ENCODE measurements around the gene SEL1L3.

The SEL1L3 gene

DNA sequence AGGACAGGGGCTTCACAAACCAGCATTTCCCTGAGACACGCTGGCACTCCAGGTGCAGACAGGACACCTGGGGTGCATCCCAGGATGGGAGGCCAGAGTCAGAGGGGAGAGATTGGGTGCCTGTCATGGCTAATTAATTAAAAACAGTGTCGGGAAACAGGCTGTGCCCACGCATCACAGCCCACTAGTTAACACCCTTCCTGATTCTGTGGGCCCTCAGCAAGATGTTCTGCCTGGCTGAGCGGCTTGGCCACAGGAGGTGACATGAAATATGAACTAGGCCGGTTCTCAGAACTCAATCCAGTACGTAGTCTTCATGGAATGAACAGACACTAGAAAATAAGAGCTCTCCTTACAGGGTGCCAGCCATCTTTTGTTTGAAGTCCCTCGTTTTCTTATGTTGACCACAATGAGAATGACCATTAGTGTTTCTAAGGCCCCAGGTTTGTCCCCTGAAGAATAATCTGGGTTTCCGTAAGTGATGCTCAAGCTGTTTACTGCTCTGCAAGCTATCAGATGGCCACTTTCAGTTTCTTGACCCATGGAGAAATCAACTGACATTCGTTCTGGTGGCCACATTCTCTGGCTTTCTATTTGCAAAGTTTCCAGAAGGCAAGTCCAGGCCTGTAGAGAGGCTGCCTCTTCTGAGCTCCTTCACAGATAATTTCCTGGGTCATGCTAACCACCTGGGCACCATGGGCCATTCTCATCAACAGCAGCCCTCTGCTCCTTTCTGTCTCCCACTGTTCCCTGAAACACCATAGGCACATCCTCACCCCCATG is 134.9 kb downstream of the SEL1L3 start:
- TF ChIP-seq, protein P1, sequence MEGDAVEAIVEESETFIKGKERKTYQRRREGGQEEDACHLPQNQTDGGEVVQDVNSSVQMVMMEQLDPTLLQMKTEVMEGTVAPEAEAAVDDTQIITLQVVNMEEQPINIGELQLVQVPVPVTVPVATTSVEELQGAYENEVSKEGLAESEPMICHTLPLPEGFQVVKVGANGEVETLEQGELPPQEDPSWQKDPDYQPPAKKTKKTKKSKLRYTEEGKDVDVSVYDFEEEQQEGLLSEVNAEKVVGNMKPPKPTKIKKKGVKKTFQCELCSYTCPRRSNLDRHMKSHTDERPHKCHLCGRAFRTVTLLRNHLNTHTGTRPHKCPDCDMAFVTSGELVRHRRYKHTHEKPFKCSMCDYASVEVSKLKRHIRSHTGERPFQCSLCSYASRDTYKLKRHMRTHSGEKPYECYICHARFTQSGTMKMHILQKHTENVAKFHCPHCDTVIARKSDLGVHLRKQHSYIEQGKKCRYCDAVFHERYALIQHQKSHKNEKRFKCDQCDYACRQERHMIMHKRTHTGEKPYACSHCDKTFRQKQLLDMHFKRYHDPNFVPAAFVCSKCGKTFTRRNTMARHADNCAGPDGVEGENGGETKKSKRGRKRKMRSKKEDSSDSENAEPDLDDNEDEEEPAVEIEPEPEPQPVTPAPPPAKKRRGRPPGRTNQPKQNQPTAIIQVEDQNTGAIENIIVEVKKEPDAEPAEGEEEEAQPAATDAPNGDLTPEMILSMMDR (conservative IDR thresholded peaks at IDR 0.05; ENCODE audit: low read depth, low read length) = no peak
- H3K4me3 ChIP-seq (ENCODE audit: low read length) = no peak overlapping the region
- DNase-seq (ENCODE audit: low read depth) = no peak

DNA sequence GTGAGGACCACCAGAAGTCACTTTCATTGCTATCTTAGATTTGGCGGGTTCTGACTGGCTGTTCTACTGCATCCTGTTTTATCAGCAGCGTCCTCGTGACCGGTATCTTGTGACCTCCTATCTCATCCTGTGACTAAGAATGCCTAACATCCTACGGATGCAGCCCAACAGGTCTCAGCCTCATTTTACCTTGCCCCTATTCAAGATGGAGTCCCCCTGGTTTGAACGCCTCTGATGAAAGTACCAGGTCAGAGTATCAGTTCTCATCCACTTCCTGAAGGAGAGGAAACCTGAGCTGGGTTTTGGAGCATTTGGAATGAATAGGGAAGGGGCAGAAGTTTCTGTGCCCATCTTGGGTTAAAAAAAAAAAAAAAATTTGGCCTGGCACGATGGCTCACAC is 136.9 kb downstream of the SEL1L3 start:
- TF ChIP-seq, protein P1 (conservative IDR thresholded peaks at IDR 0.05; ENCODE audit: low read depth, low read length) = no peak
- DNase-seq (ENCODE audit: low read depth) = no peak
- no peak overlapping the region for H3K4me3 ChIP-seq (ENCODE audit: low read length)

DNA sequence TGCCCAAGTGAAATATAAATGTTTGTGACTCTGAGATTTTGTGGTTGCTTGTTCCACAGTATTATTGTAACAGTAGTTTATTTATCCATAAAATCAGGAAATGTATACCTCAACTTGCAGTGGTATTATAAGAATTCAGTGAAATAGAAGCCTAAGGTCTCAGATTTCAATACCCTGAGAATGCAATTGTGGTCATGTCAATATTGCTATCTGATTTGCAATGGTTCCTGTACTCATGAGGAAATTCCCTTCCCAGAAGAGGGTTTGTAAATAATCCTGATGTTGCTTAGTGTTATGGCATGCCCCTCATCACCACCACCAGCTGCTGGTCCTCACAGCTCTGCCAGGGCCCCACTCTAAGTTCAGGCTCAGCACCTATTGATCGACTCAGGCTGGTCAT is 139.4 kb downstream of the SEL1L3 start:
- TF ChIP-seq, protein P1 (conservative IDR thresholded peaks at IDR 0.05; ENCODE audit: low read depth, low read length) = no peak
- H3K4me3 ChIP-seq (ENCODE audit: low read length) = no peak overlapping the region
- DNase-seq (ENCODE audit: low read depth) = no peak

DNA sequence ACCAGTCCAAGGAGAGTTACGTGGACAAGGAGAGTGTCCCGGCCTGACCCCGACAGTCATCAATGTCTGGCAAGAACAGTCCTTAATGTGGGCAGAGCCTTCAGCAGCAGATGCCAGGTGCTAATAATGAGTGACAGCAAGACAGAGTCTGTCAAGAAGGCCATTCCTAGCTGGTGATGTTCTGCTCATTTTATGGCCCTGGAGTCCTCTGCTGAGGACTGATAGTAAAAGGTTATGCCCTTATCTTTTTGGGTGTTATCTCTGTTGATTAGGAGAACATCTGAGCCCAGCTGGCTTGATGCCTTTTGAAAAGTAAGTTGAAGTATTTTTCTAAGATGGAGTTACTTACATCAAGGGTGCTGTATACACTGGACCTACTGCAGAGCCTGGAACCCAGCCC is 139.8 kb downstream of the SEL1L3 start:
- TF ChIP-seq, protein P1 (conservative IDR thresholded peaks at IDR 0.05; ENCODE audit: low read depth, low read length) = no peak
- DNase-seq (ENCODE audit: low read depth) = no peak
- H3K4me3 ChIP-seq (ENCODE audit: low read length) = no peak overlapping the region

DNA sequence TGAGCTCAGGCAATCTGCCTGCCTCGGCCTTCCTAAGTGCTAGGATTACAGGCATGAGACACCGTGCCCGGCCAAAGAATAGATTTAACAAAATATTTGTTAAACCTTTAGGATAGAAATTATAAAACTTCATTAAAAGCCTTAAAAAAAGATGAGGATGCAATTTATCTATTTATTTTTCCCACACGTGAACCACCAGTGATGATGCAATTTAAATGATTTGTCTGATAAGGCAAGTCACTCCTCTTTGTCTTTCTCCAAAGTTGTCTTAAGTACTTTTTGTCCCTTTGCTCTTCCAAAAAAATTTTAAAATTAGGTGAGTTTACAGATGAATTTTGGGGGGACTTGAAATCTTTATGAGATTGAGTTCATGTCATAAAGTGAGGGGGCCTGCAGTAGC is 149.0 kb downstream of the SEL1L3 start:
- no peak for DNase-seq (ENCODE audit: low read depth)
- H3K4me3 ChIP-seq (ENCODE audit: low read length) = no peak overlapping the region
- TF ChIP-seq, protein P1 (conservative IDR thresholded peaks at IDR 0.05; ENCODE audit: low read depth, low read length) = no peak

DNA sequence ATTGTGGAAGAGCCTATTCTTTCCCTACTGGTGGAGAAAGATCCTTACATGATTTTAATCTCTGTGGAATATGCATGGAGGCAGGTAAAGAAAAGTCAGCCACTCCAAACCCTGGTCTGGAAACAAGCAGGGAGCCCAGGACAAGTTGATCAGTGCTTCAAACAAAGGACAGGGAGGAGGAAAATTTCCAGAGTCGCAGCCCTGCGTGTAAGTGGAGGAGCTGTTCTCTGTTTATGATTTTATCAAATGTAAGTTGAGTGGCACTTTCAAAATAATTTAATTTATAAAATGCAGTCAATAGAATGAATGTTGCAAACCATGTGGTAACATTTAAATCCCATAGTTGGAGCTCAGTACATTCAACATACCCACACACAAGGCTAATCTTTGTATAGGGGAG is 150.2 kb downstream of the SEL1L3 start:
- no peak overlapping the region for H3K4me3 ChIP-seq (ENCODE audit: low read length)
- DNase-seq (ENCODE audit: low read depth) = no peak
- TF ChIP-seq, protein P1 (conservative IDR thresholded peaks at IDR 0.05; ENCODE audit: low read depth, low read length) = no peak

DNA sequence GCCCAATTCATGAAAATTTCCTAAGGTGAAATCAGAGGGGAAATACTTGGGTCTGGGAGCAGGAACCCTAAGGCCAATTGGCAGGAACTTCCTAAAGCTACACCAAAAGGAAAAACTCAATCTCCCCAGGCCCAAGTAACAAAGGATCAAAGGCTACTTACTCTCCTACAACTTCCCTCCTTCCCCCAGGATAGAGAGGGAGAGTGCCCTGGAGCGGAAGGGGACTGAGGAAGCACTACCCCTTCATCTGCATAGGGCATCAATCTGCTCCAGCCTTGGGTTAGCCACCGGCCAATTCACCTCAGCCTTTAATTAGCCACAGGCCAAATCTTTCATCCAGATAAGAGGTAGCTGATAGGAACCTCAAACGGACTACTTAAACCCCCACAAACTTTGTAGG is 152.2 kb downstream of the SEL1L3 start:
- H3K4me3 ChIP-seq (ENCODE audit: low read length) = no peak overlapping the region
- no peak for DNase-seq (ENCODE audit: low read depth)
- TF ChIP-seq, protein P1 (conservative IDR thresholded peaks at IDR 0.05; ENCODE audit: low read depth, low read length) = no peak
